HEK293T (cell line): ENCODE measurements around the gene SNX20.

ENCODE experiments used
- CTCF ChIA-PET: fragments of 350-600 bp; formaldehyde crosslinking; extraction: SDS; loops from one replicate; lab custom pipeline; 2021; ENCODE audit warnings: antibody characterized with exemption, inconsistent platforms; lab: Yijun Ruan, JAX
- POLR2A ChIA-PET: fragments of 350-600 bp; formaldehyde crosslinking; extraction: SDS; loops from one replicate; lab custom pipeline; 2020; ENCODE audit warnings: antibody characterized with exemption, inconsistent platforms; lab: Yijun Ruan, JAX
- DNase-seq: peaks from one replicate; pipeline ENCODE4 v3.0.0; 2012; ENCODE audit warnings: mixed read lengths; ENCODE audit errors: extremely low spot score
- ARNT ChIP-seq: fragments of 450-650 bp; IDR thresholded peaks from 2 replicates; pipeline ENCODE4 v1.6.1; 2017; ENCODE audit warnings: mild to moderate bottlenecking
- BHLHE40 ChIP-seq: fragments of 450-650 bp; IDR thresholded peaks from 2 replicates; pipeline ENCODE4 v1.6.1; 2016; ENCODE audit warnings: mild to moderate bottlenecking, moderate library complexity, borderline replicate concordance
- ELF4 ChIP-seq: fragments of 450-650 bp; IDR thresholded peaks from 2 replicates; pipeline ENCODE4 v1.6.1; 2017; ENCODE audit warnings: antibody characterized with exemption
- FOXA1 ChIP-seq: fragments of 450-650 bp; IDR thresholded peaks from 2 replicates; pipeline ENCODE4 v1.6.1; 2016; ENCODE audit warnings: mild to moderate bottlenecking
- FOXK2 ChIP-seq: fragments of 450-650 bp; IDR thresholded peaks from 2 replicates; pipeline ENCODE4 v1.6.1; 2016; ENCODE audit warnings: mild to moderate bottlenecking
- FOXM1 ChIP-seq: fragments of 450-650 bp; IDR thresholded peaks from 2 replicates; pipeline ENCODE4 v1.6.1; 2017; ENCODE audit warnings: mild to moderate bottlenecking, borderline replicate concordance
- HDGF ChIP-seq: fragments of 450-650 bp; IDR thresholded peaks from 2 replicates; pipeline ENCODE4 v1.6.1; 2017; ENCODE audit warnings: antibody characterized with exemption, borderline replicate concordance
- L3MBTL2 ChIP-seq: fragments of 450-650 bp; conservative IDR thresholded peaks from 2 replicates; pipeline ENCODE4 v1.6.1; 2016; ENCODE audit warnings: mild to moderate bottlenecking
- LEF1 ChIP-seq: fragments of 450-650 bp; IDR thresholded peaks from 2 replicates; pipeline ENCODE4 v1.6.1; 2017; ENCODE audit warnings: mild to moderate bottlenecking, borderline replicate concordance
- NFRKB ChIP-seq: fragments of 450-650 bp; IDR thresholded peaks from 2 replicates; pipeline ENCODE4 v1.6.1; 2016; ENCODE audit warnings: mild to moderate bottlenecking, moderate library complexity
- SP1 ChIP-seq: fragments of 450-650 bp; IDR thresholded peaks from 2 replicates; pipeline ENCODE4 v1.6.1; 2017
- SUZ12 ChIP-seq: fragments of 450-650 bp; IDR thresholded peaks from 2 replicates; pipeline ENCODE4 v1.6.1; 2016; ENCODE audit warnings: mild to moderate bottlenecking
- TARDBP ChIP-seq: fragments of 450-650 bp; IDR thresholded peaks from 2 replicates; pipeline ENCODE4 v1.6.1; 2016
- ZNF384 ChIP-seq: fragments of 450-650 bp; IDR thresholded peaks from 2 replicates; pipeline ENCODE4 v1.6.1; 2016
- TF ChIP-seq, protein P1 (sequence below): fragments of 450-650 bp; IDR thresholded peaks from 2 replicates; pipeline ENCODE4 v1.6.1; 2016

SNX20 gene

GRCh38 chr16:50632927-50633800 is 47.9 kb downstream of the SNX20 start:
- ChIA-PET CTCF (no interaction called here), POLR2A (no interaction called here)
- no peak for TF ChIP-seq ZNF384
- no peak for TF ChIP-seq LEF1
- no peak for DNase-seq

DNA sequence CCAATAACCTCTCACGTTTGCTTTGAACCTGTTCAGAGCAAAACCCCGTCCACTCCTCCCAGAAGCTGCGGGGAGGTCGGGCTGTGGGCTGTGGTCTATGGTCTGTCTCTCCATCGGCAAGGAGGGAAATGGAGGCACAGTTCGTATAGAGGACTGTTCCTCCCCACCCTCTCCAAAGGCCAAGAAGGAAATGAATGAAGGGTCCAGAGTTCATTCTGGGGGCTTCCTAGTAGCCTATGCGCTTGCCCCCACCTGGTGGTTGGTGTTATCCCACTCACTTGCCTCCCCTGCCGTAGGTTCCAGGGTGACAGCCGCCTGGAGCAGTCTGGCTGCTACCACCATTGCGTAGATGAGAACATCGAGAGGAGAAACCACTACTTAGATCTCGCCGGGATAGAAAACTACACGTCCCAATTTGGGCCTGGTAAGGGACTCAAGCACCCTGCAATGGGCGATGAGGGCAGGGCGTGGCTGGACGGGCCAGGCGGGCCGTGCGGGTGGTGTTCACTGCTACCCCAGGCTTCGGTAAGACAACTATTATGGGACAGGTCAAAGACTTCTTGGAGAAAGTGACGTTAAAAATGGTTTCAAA is 49.0 kb downstream of the SNX20 start:
- CTCF ChIA-PET: no interaction called here
- no peak for DNase-seq
- TF ChIP-seq HDGF: no peak
- no peak for TF ChIP-seq TARDBP
- TF ChIP-seq FOXK2: no peak
- TF ChIP-seq LEF1: no peak
- no peak for TF ChIP-seq NFRKB
- TF ChIP-seq, protein P1, sequence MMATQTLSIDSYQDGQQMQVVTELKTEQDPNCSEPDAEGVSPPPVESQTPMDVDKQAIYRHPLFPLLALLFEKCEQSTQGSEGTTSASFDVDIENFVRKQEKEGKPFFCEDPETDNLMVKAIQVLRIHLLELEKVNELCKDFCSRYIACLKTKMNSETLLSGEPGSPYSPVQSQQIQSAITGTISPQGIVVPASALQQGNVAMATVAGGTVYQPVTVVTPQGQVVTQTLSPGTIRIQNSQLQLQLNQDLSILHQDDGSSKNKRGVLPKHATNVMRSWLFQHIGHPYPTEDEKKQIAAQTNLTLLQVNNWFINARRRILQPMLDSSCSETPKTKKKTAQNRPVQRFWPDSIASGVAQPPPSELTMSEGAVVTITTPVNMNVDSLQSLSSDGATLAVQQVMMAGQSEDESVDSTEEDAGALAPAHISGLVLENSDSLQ: no peak
- no peak for TF ChIP-seq L3MBTL2
- no peak for TF ChIP-seq FOXA1
- TF ChIP-seq ARNT: no peak
- POLR2A ChIA-PET: no interaction called here

DNA sequence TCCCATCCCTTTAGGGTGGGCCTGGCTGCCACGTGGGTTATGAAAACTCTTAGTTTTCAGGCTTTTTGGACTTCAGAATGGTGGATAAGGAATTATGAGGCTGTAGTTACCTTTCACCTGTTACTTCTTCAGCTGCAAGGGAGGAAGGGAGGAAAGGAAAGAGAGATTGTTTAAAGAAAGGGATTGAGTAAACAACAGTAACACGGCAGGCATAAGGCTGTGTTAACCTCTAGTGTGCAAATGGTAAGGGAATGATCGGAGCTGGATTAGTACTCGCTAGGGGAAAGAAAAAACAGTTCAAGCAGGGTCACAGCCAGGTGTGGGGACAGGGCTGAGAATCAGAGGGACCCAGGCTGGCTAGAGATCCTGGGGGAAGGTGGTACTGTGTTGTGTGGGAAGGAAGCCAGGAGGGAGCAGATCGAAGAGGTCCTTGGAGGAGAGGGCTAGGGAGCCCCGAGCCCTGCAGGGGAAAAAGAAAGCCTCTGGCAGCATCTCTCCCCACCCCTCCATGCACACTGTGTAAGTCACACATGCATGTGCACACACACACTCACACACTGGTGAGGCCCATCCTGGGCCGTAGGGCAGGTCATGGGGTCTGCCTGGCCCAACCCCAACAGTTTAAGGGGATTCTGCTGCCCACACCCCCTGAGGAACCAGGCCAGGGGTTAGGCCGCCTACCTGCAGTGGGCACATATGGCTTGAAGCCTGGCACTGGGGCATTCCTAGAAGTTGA is 49.7 kb downstream of the SNX20 start:
- no peak for DNase-seq
- ChIA-PET CTCF (no interaction called here), POLR2A (no interaction called here)
- TF ChIP-seq FOXK2: no peak
- no peak for TF ChIP-seq SP1
- TF ChIP-seq, protein P1: no peak
- no peak for TF ChIP-seq FOXM1

DNA sequence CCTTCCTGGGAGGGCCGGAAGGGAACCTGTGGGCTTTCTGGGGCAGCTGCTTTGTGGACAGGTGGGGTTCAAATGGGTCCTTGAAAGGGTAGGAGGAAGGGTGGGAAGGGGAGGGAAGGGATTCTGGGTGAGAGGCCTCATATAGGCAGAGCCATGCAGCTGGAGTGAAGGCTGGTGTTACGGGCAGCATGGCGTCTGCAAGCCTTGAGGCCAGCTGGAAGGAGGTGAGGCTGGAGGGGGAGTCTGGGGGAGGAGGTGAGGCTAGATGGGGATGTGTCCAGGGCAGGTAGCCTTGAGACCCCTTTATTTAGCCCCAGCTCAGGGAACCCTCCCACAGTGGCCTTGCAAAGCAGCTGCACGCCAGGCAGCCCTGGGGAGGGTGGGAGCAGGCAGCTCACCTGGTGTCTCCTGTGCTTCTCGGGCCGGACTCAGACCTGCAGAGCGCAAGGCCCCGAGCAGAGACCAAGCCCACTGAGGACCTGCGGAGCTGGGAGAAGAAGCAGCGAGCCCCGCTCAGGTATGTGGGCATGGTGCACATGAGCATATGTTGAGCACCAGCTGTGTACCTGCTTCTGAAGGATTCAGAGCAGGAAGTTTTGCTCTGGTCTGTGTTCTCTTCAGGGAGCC is 50.6 kb downstream of the SNX20 start:
- TF ChIP-seq FOXM1: no peak
- no peak for TF ChIP-seq SUZ12
- no peak for DNase-seq
- ChIA-PET CTCF (no interaction called here), POLR2A (no interaction called here)

DNA sequence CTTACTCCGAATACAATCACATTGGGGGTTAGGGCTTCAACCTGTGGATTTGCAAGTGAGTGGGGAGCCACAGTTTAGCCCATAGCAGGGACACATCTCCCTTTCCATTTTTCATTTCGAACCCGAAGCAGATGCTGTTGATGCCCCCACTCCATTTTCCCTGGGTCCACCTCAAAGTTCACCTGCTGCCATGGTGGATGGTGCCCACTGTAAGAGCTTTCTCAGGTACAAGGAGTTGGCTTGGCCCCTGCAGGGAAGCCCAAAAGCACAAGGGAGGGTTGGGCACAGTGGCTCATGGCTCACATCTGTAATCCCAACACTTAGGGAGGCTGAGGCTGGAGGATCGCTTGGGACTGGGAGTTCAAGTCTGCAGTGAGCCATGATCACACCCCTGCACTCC is 51.8 kb downstream of the SNX20 start:
- TF ChIP-seq FOXA1 (no peak), ELF4 (no peak), SUZ12 (no peak), SP1 (no peak), NFRKB (no peak), ZNF384 (no peak), BHLHE40 (no peak)
- TF ChIP-seq, protein P1: no peak
- ChIA-PET CTCF (no interaction called here), POLR2A (no interaction called here)
- DNase-seq: no peak

- TF ChIP-seq L3MBTL2 (no peak), ELF4 (no peak), TARDBP (no peak), SUZ12 (no peak), ARNT (no peak)
- no peak for DNase-seq
- POLR2A ChIA-PET: no interaction called here
- CTCF ChIA-PET: no interaction called here
Observed at GRCh38 chr16:50628156-50628802, 52.8 kb downstream of the SNX20 start.

DNA sequence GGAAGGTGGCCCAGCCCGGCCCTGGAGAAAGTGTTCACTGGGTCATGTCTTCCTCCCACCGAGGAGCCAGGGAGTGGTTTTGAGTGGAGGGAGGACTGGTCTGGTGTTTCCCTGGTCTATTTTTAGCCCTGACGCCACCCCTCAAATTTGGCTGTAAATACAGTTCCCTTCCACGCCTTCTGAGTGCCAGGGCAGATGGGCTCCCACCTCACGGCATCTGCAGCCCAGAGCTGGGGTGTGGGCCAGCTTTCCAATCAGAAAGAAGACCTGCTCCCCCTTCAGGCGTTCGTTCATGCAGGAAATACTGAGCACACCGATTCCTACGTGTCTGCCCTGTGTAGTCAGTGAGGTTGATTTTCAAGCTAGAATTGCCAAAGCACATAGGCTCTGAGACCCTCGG is 53.7 kb downstream of the SNX20 start:
- ChIA-PET CTCF (no interaction called here), POLR2A (no interaction called here)
- TF ChIP-seq NFRKB: no peak
- no peak for TF ChIP-seq L3MBTL2
- TF ChIP-seq, protein P1: no peak
- DNase-seq: no peak
